Measurements from ENCODE around the gene TYK2. TPM values are rescaled to one million over a fixed set of nuclear protein-coding genes. Genes with fewer than 3 reads are reported as not detected.

The TYK2 gene
- 108 and 158 TPM in 2 replicates for total RNA-seq (2014; rRNA removed; shearing (Covaris generic); ENCODE audit: low replicate concordance)

GRCh38 chr19:10380313-10381102, at the start of gene TYK2:
TSS of gene TYK2 (minus strand) at chr19:10380572. CDS start at chr19:10378406, 2,166 bp downstream.
- H3K9me2 ChIP-seq (replicated peaks; ENCODE audit: insufficient read depth, low read length) = no peaks in the 10 kb centered on the region
- H3K9ac ChIP-seq (ENCODE audit: low read length) = peak within 1 kb of the TSS; percentile 95
- DNase-seq = peak; percentile 99
- peaks cover 12% of the 10 kb centered on the region for H3K4me1 ChIP-seq (ENCODE audit: low read length)
- H3K27ac ChIP-seq (ENCODE audit: low read length) = peak within 1 kb of the TSS; percentile 41; the same call in 1 of the 2 replicates
- peak within 1 kb of the TSS; percentile 94 for H3K4me3 ChIP-seq (ENCODE audit: low read length)
- H3K4me2 ChIP-seq (ENCODE audit: low read depth, low read length, poor library complexity, severe bottlenecking) = peak within 1 kb of the TSS; percentile 98
- H3K79me2 ChIP-seq (ENCODE audit: low read length) = peaks cover 15% of the 10 kb centered on the region
- H3K9me3 ChIP-seq (ENCODE audit: low read length) = no peaks in the 10 kb centered on the region
- no peaks in the 10 kb centered on the region for H3K27me3 ChIP-seq (ENCODE audit: low read length)
- H4K20me1 ChIP-seq (ENCODE audit: insufficient read depth, low read depth, low read length) = no peaks in the 10 kb centered on the region
- peaks cover 8% of the 10 kb centered on the region for H3K36me3 ChIP-seq (ENCODE audit: insufficient read depth, low read length)
- peak within 1 kb of the TSS; percentile 93 for H2AFZ ChIP-seq (ENCODE audit: low read length)

GRCh38 chr19:10428996-10429381, 48.6 kb upstream of the TYK2 start:
- H3K4me1 ChIP-seq (ENCODE audit: low read length) = peaks cover 34% of the 10 kb centered on the region
- H3K9ac ChIP-seq (ENCODE audit: low read length) = no peak overlapping the region
- H2AFZ ChIP-seq (ENCODE audit: low read length) = no peak overlapping the region
- no peaks in the 10 kb centered on the region; the same call in 1 of the 2 replicates for H3K27me3 ChIP-seq (ENCODE audit: low read length)
- no peak overlapping the region for H3K4me2 ChIP-seq (ENCODE audit: low read depth, low read length, poor library complexity, severe bottlenecking)
- H3K36me3 ChIP-seq (ENCODE audit: insufficient read depth, low read length) = no peaks in the 10 kb centered on the region
- no peak overlapping the region for H3K27ac ChIP-seq (ENCODE audit: low read length)
- H3K9me3 ChIP-seq (ENCODE audit: low read length) = no peaks in the 10 kb centered on the region
- no peaks in the 10 kb centered on the region for H3K79me2 ChIP-seq (ENCODE audit: low read length)
- no peak overlapping the region for H3K4me3 ChIP-seq (ENCODE audit: low read length)
- 0 out of 2 replicates have a peak, but pooled peaks cover 3% of the 10 kb centered on the region for H4K20me1 ChIP-seq (ENCODE audit: insufficient read depth, low read depth, low read length)
- no peak for DNase-seq
- no peaks in the 10 kb centered on the region for H3K9me2 ChIP-seq (replicated peaks; ENCODE audit: insufficient read depth, low read length)

DNA sequence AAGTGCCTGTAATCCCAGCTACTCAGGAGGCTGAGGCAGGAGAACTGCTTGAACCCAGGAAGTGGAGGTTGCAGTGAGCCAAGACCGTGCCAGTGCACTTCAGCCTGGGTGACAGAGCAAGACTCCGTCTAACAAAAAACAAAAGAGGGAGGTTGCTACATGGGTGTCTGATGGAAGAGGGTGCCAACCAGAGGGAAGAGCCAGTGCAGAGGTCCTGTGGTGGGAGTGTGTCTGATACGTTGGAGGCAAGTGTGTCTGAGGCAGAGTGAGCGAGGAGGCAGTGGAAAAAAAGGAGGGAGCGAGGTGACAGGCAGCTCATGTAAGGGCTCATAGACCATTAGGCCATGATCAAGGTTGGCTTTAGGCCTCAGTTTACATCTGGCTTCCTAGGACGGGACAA, 46.8 kb upstream of the TYK2 start:
- Histone ChIP-seq H3K4me3 (ENCODE audit: low read length) (no peak overlapping the region), H3K9ac (ENCODE audit: low read length) (no peak overlapping the region), H3K27me3 (ENCODE audit: low read length) (no peaks in the 10 kb centered on the region; the same call in 1 of the 2 replicates), H2AFZ (ENCODE audit: low read length) (no peak overlapping the region), H4K20me1 (ENCODE audit: insufficient read depth, low read depth, low read length) (no peaks in the 10 kb centered on the region), H3K79me2 (ENCODE audit: low read length) (no peaks in the 10 kb centered on the region), H3K9me2 (replicated peaks; ENCODE audit: insufficient read depth, low read length) (no peaks in the 10 kb centered on the region), H3K27ac (ENCODE audit: low read length) (no peak overlapping the region), H3K4me2 (ENCODE audit: low read depth, low read length, poor library complexity, severe bottlenecking) (no peak overlapping the region), H3K4me1 (ENCODE audit: low read length) (peaks cover 30% of the 10 kb centered on the region), H3K9me3 (ENCODE audit: low read length) (no peaks in the 10 kb centered on the region), H3K36me3 (ENCODE audit: insufficient read depth, low read length) (no peaks in the 10 kb centered on the region)
- DNase-seq = no peak

GRCh38 chr19:10424011-10424637, 43.8 kb upstream of the TYK2 start:
- Histone ChIP-seq H3K9ac (ENCODE audit: low read length) (peak overlapping the region; percentile 54), H4K20me1 (ENCODE audit: insufficient read depth, low read depth, low read length) (no peaks in the 10 kb centered on the region), H3K79me2 (ENCODE audit: low read length) (no peaks in the 10 kb centered on the region), H3K9me3 (ENCODE audit: low read length) (no peaks in the 10 kb centered on the region), H3K9me2 (replicated peaks; ENCODE audit: insufficient read depth, low read length) (no peaks in the 10 kb centered on the region), H3K4me1 (ENCODE audit: low read length) (peaks cover 31% of the 10 kb centered on the region), H3K27ac (ENCODE audit: low read length) (no peak overlapping the region), H3K4me2 (ENCODE audit: low read depth, low read length, poor library complexity, severe bottlenecking) (peak overlapping the region; percentile 72), H3K4me3 (ENCODE audit: low read length) (peak overlapping the region; percentile 62), H2AFZ (ENCODE audit: low read length) (peak overlapping the region; percentile 62), H3K27me3 (ENCODE audit: low read length) (no peaks in the 10 kb centered on the region; the same call in 1 of the 2 replicates), H3K36me3 (ENCODE audit: insufficient read depth, low read length) (no peaks in the 10 kb centered on the region)
- DNase-seq = peak; percentile 84

DNA sequence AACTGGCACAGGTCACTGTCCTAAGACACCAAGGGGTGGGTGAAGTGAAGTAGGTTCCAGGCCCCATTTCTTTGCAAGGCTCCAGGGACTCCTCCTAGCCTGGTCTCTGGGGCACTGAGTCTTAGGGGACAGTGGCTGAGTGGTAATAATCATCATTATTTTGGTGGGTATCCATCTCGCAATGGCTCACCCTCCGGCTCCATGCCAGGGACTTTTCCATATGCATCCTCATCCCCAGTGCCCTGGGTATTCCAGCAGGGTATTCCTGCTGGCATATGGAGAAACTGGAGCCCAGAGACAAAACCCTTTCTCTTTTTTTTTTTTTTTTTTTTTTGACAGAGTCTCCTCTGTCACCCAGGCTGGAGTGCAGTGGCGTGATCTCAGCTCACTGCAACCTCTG, 42.5 kb upstream of the TYK2 start:
- Histone ChIP-seq H3K9me3 (ENCODE audit: low read length) (no peaks in the 10 kb centered on the region), H3K27me3 (ENCODE audit: low read length) (no peaks in the 10 kb centered on the region; the same call in 1 of the 2 replicates), H2AFZ (ENCODE audit: low read length) (no peak overlapping the region), H3K4me2 (ENCODE audit: low read depth, low read length, poor library complexity, severe bottlenecking) (no peak overlapping the region), H3K4me1 (ENCODE audit: low read length) (peaks cover 44% of the 10 kb centered on the region), H3K4me3 (ENCODE audit: low read length) (no peak overlapping the region), H3K36me3 (ENCODE audit: insufficient read depth, low read length) (no peaks in the 10 kb centered on the region), H3K79me2 (ENCODE audit: low read length) (no peaks in the 10 kb centered on the region), H3K27ac (ENCODE audit: low read length) (no peak overlapping the region), H4K20me1 (ENCODE audit: insufficient read depth, low read depth, low read length) (no peaks in the 10 kb centered on the region), H3K9me2 (replicated peaks; ENCODE audit: insufficient read depth, low read length) (no peaks in the 10 kb centered on the region), H3K9ac (ENCODE audit: low read length) (no peak overlapping the region)
- DNase-seq = no peak

- no peak for DNase-seq
- Histone ChIP-seq H3K36me3 (ENCODE audit: insufficient read depth, low read length) (no peaks in the 10 kb centered on the region), H3K4me2 (ENCODE audit: low read depth, low read length, poor library complexity, severe bottlenecking) (no peak overlapping the region)
Observed at GRCh38 chr19:10422046-10422461, 41.7 kb upstream of the TYK2 start.

GRCh38 chr19:10421240-10422045, 41.1 kb upstream of the TYK2 start:
- no peak overlapping the region for H3K27ac ChIP-seq (ENCODE audit: low read length)
- H3K4me1 ChIP-seq (ENCODE audit: low read length) = peaks cover 47% of the 10 kb centered on the region
- H3K4me3 ChIP-seq (ENCODE audit: low read length) = no peak overlapping the region
- no peak overlapping the region for H2AFZ ChIP-seq (ENCODE audit: low read length)
- H3K4me2 ChIP-seq (ENCODE audit: low read depth, low read length, poor library complexity, severe bottlenecking) = no peak overlapping the region
- no peak for DNase-seq
- no peaks in the 10 kb centered on the region for H3K79me2 ChIP-seq (ENCODE audit: low read length)
- H3K9me3 ChIP-seq (ENCODE audit: low read length) = no peaks in the 10 kb centered on the region
- H3K36me3 ChIP-seq (ENCODE audit: insufficient read depth, low read length) = no peaks in the 10 kb centered on the region
- no peaks in the 10 kb centered on the region; the same call in 1 of the 2 replicates for H3K27me3 ChIP-seq (ENCODE audit: low read length)
- H3K9me2 ChIP-seq (replicated peaks; ENCODE audit: insufficient read depth, low read length) = no peaks in the 10 kb centered on the region
- no peaks in the 10 kb centered on the region for H4K20me1 ChIP-seq (ENCODE audit: insufficient read depth, low read depth, low read length)
- no peak overlapping the region for H3K9ac ChIP-seq (ENCODE audit: low read length)

More at GRCh38 chr19:10422046-10422461, 41.7 kb upstream of the TYK2 start:
- Histone ChIP-seq H3K9me3 (ENCODE audit: low read length) (no peaks in the 10 kb centered on the region), H4K20me1 (ENCODE audit: insufficient read depth, low read depth, low read length) (no peaks in the 10 kb centered on the region), H3K4me1 (ENCODE audit: low read length) (peaks cover 47% of the 10 kb centered on the region), H2AFZ (ENCODE audit: low read length) (no peak overlapping the region), H3K9ac (ENCODE audit: low read length) (no peak overlapping the region), H3K4me3 (ENCODE audit: low read length) (no peak overlapping the region), H3K79me2 (ENCODE audit: low read length) (no peaks in the 10 kb centered on the region), H3K27me3 (ENCODE audit: low read length) (no peaks in the 10 kb centered on the region; the same call in 1 of the 2 replicates), H3K27ac (ENCODE audit: low read length) (no peak overlapping the region), H3K9me2 (replicated peaks; ENCODE audit: insufficient read depth, low read length) (no peaks in the 10 kb centered on the region)
